Heart right ventricle (tissue), 16 donors: ENCODE results near the gene PLPP7. TPM values are rescaled to one million over a fixed set of nuclear protein-coding genes. Genes with fewer than 3 reads are reported as not detected.

Experiments
- ATAC-seq, 8 donors: fragments of 200-7000 bp; cut with Tn5 transposase; one replicate each; pipeline ENCODE4 v1.9.1; 2020; ENCODE audit warnings: mild to moderate bottlenecking in 8 of 8, moderate library complexity in 8 of 8, moderate number of reproducible peaks in 1 of 8
- DNase-seq, 2 donors: peaks; one replicate each; pipeline ENCODE4 v3.0.0-alpha.2; 2020
- H3K27ac ChIP-seq, 10 donors: fragments of 200-600 bp; sonication (generic) in 2 of 10; one replicate each; pipeline versions ENCODE4 v1.5.0 to v1.8.0; 2020 to 2022; ENCODE audit warnings: mild to moderate bottlenecking in 3 of 10
- H3K27me3 ChIP-seq, 7 donors: fragments of 200-600 bp; one replicate each; pipeline ENCODE4 v1.8.0; 2021 to 2022; ENCODE audit warnings: mild to moderate bottlenecking in 2 of 7
- H3K36me3 ChIP-seq, 9 donors: fragments of 200-600 bp; sonication (generic) in 1 of 9; one replicate each; pipeline versions ENCODE4 v1.5.0 to v1.8.0; 2020 to 2022; ENCODE audit warnings: mild to moderate bottlenecking in 2 of 9
- H3K4me1 ChIP-seq, 9 donors: fragments of 200-600 bp; sonication (generic) in 1 of 9; one replicate each; pipeline versions ENCODE4 v1.5.0 to v1.8.0; 2020 to 2022; ENCODE audit warnings: mild to moderate bottlenecking in 4 of 9
- H3K4me3 ChIP-seq, 10 donors: fragments of 200-600 bp; sonication (generic) in 2 of 10; one replicate each; pipeline versions ENCODE4 v1.5.0 to v1.8.0; 2020 to 2022; ENCODE audit warnings: mild to moderate bottlenecking in 7 of 10, moderate library complexity in 2 of 10
- H3K9me3 ChIP-seq, 11 donors: fragments of 200-600 bp in 10 of 11; sonication (generic) in 2 of 11; one replicate each; pipeline versions ENCODE4 v1.5.0 to v1.8.0; 2013 to 2022; ENCODE audit warnings: mild to moderate bottlenecking in 2 of 11, control low read depth in 1 of 11, moderate library complexity in 1 of 11
- WGBS, 2 donors: extraction: QIAGEN DNeasy Blood & Tissue Kit; methylation state at CpG; one replicate each; pipeline ENCODE4 v1.1.7; 2013; ENCODE audit warnings: inconsistent platforms in 1 of 2; 5-methylcytosine and 5-hydroxymethylcytosine counted together
- intact Hi-C, 10 donors: fragments of 100-400 bp; cut with DNase I; formaldehyde crosslinking; loops; one replicate each; pipeline versions ENCODE4 v1.11.1 to v1.14.2; 2022
- polyA plus RNA-seq, 2 donors: library from polyadenylated mRNA; stranded (reverse); fragments of 200-250 nt; gene quantifications; one replicate each; pipeline ENCODE4 v1.2.3, GENCODE V29; 2013
- total RNA-seq, 10 donors: library from RNA; stranded (reverse); fragmentation: NEBNext Ultra II Directional in 3 of 10; extraction: Animal tissue kit (Norgen Biotek cat#: 25700) in 3 of 10; gene quantifications; one replicate each; pipeline versions ENCODE4 v1.2.1 to v1.2.4, GENCODE V29; 2021 to 2023
- TF ChIP-seq, protein P1 (sequence below), 9 donors: fragments of 200-600 bp; sonication (generic) in 2 of 9; IDR thresholded peaks; one replicate each; pipeline versions ENCODE4 v1.5.0 to v1.8.0; 2021 to 2022; ENCODE audit warnings: antibody characterized with exemption in 9 of 9, mild to moderate bottlenecking in 5 of 9, moderate library complexity in 1 of 9
- donor health status: Arrhythmogenic right ventricular cardiomyopathy.
- donor health status: ischemic (EF 13 %, LVEDD 7.1; RV severe dilation, severe dysfunction).
- donor health status: healthy with polysubstance abuse.
- donor health status: DM: no; HTN: yes; CAD: no.
- donor health status: DM: no; HTN: no; CAD: no.
- donor health status: ischemic (EF 25% LVEDD 6.9; RV normal size, moderate dysfunction).
- donor health status: ischemic (EF 25% LVEDD 5.7; RV mildly dilated, moderate dysfunction).
- donor health status: healthy.
- donor health status: DM: yes; HTN: yes; CAD: no.
- donor health status: Ischemic cardiomyopathy.
- donor health status: ischemic (EF 35%, LVEDD 5.7; RV mildly dilated, moderate dysfunction).
- donor health status: nonischemic (EF 11% LVEDD 7.7; RV severe dilation, severe dysfunction).
- donor health status: DM: yes; HTN: yes; CAD: no.
- donor health status: PGD.
- donor health status: ischemic (EF 29% LVEDD 5.4; RV normal size, mild dysfunction).
- donor health status: nonischemic (EF 23%, LVEDD 6.1; RV moderate dilation, normal function).

The PLPP7 gene
- total and polyA plus RNA-seq, 12 donors: 42.6 to 140 (median 102) TPM

DNA sequence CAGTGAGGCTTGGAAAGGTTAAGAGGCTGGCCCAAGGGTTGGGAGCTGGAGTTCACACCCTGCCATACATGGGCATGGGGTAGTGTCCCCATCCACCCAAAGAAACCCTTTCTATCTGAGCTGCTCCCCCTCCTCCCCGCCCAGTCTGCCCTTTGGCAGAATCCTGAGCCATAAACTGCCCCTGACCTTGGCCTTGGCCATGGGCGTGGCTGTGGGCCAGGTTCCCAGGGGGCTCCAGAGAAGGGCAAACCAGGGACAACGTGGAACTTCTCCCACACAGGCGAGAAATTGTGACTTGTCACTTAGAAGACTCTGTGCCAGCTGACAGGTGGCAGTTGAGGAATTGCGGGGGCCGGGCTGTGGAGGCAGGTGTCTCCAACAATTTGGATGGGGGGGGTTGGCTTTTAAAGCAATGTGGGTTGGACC, 18.0 kb upstream of the PLPP7 start:
- DNase-seq: no peak
- H3K27me3 ChIP-seq: no peaks in the 10 kb centered on the region
- H3K36me3 ChIP-seq: no peaks in the 10 kb centered on the region
- peaks cover 37 to 91% (median 75%) of the 10 kb centered on the region in 9 donors for H3K4me1 ChIP-seq
- peak overlapping the region; percentile 65 to 99 (median 96) for H3K27ac ChIP-seq
- intact Hi-C loops: loop anchor here in 4 of 10 donors (5.0 to 10.0 kb wide), 3 partner anchors 63 to 94 kb away; no protein-coding TSS in a partner anchor
- H3K9me3 ChIP-seq: no peaks in the 10 kb centered on the region
- no peak for ATAC-seq
- 51 to 58% methylated on average over 6 of the region's 6 CpGs for WGBS, 2 donors
- peak overlapping the region in 4 of 10 donors; percentile 5 to 86 (median 51) for H3K4me3 ChIP-seq
- TF ChIP-seq, protein P1, sequence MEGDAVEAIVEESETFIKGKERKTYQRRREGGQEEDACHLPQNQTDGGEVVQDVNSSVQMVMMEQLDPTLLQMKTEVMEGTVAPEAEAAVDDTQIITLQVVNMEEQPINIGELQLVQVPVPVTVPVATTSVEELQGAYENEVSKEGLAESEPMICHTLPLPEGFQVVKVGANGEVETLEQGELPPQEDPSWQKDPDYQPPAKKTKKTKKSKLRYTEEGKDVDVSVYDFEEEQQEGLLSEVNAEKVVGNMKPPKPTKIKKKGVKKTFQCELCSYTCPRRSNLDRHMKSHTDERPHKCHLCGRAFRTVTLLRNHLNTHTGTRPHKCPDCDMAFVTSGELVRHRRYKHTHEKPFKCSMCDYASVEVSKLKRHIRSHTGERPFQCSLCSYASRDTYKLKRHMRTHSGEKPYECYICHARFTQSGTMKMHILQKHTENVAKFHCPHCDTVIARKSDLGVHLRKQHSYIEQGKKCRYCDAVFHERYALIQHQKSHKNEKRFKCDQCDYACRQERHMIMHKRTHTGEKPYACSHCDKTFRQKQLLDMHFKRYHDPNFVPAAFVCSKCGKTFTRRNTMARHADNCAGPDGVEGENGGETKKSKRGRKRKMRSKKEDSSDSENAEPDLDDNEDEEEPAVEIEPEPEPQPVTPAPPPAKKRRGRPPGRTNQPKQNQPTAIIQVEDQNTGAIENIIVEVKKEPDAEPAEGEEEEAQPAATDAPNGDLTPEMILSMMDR (IDR thresholded peaks at IDR 0.05): no peak

DNA sequence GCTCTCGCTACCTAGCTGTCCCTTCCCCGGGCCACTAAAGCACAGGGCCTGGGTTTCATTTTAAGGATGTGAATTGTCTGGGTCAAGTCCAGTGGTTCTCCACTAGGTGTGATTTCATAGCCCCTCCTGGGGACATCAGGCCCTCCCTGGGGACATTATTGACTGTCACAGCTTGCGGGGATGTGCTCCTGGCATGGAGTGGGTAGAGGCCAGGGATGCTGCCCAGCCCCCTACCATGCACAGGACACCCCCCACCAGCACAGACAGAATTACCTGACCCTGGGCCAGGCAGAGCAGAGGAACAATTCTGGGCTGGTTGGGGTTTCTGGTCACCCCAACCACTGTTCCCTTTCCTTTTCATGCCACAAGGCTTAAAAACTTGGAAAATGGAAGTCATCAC, 17.3 kb upstream of the PLPP7 start:
- Histone ChIP-seq H3K27ac (peak overlapping the region; percentile 29 to 99 (median 98)), H3K9me3 (no peaks in the 10 kb centered on the region), H3K27me3 (no peaks in the 10 kb centered on the region), H3K4me3 (peak overlapping the region in 9 of 10 donors; percentile 59 to 92 (median 85)), H3K36me3 (no peaks in the 10 kb centered on the region), H3K4me1 (peaks cover 33 to 85% (median 68%) of the 10 kb centered on the region in 9 donors)
- DNase-seq (no peak), ATAC-seq (no peak)
- intact Hi-C loops: loop anchor here in 4 of 10 donors (5.0 to 10.0 kb wide), 3 partner anchors 63 to 95 kb away; no protein-coding TSS in a partner anchor
- WGBS, 2 donors: 51 to 63% methylated on average over 3 of the region's 3 CpGs
- TF ChIP-seq, protein P1 (IDR thresholded peaks at IDR 0.05): no peak

DNA sequence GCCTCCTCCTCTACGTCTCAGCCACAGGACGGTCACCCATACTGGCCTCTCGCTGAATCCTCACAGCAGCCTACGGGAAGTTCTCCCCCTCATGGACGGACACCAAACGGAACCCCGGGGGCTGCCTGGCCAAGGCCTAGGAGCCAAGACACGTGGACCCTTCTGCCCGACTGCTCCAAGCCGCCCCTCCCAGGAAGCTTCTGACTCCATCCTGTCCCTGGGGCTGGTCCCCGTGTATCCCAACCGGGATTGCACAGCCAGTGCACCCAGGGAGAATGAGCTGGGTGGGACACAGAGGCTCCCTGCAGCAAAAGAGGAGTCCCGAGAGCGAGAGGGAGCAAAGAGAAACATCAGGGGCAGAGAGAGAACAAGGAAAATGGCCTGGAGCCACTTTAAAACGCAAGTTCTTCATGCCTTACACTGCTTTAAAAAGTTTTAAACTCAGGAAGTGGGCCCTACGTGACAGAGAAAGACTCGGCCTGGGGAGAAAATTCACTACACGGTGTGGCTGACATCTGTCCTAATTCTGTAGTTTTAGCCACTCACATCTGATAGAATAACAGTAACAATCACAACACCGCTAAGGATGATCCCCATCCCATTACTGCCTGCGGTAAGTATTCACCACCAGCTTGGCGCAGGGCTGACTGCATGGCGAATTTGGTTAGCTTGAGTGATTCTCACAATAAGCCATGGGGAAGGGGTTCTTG, 16.2 kb upstream of the PLPP7 start:
- H3K27me3 ChIP-seq: no peaks in the 10 kb centered on the region
- 23% methylated on average over 22 of the region's 22 CpGs for WGBS, 2 donors
- DNase-seq (peak; percentile 73 to 85), ATAC-seq (peak; percentile 7 to 49 (median 21))
- peak overlapping the region; percentile 59 to 92 (median 84) for H3K4me3 ChIP-seq
- intact Hi-C loops: loop anchor here in 4 of 10 donors (5.0 to 10.0 kb wide), 3 partner anchors 62 to 96 kb away; no protein-coding TSS in a partner anchor
- H3K4me1 ChIP-seq: peaks cover 36 to 76% (median 63%) of the 10 kb centered on the region in 9 donors
- TF ChIP-seq, protein P1 (IDR thresholded peaks at IDR 0.05): peak in 6 of 9 donors; percentile 13 to 42 (median 31)
- peak overlapping the region; percentile 89 to 99 (median 98) for H3K27ac ChIP-seq
- no peaks in the 10 kb centered on the region for H3K36me3 ChIP-seq
- no peaks in the 10 kb centered on the region for H3K9me3 ChIP-seq

DNA sequence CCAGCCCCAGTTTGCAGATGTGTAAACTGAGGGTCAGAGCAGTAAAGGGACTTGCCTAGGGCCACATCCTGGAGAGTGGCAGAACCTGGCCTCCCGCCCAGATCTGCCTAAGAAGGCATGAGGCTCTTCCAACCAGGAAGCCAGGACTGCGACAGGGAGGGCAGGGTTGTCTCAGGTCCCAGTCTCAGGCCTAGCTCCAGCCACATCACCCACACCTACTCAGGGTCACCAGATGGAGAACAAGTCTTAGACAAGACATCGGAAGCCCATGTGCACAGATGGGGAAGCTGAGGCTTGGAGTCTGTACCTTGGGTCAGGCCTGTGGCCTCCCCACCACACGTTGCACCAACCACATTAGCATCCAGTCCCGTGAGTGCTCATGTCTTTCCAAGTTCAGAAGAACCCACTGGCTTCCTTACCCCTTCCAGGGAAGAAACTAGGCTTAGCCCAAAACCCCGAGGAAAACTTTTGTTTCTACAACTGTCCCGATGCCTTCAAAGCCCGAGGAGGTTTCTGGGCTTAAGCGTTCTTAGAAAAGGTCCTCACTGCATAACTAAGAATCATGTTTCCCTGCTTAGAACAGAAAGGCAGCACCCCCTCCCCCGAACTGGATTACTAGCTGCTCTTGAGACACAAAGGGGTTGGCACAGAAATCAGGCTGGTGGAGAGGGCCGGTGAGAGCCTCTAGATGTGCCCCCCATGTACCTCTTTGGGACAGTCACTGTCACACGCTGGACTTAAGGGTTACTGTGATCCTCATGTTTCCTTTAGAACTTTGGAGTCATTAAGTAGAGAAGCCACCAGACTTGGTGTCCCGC, 15.5 kb upstream of the PLPP7 start:
- H3K4me3 ChIP-seq: peak overlapping the region; percentile 59 to 92 (median 84)
- TF ChIP-seq, protein P1 (IDR thresholded peaks at IDR 0.05): no peak
- WGBS, 2 donors: 22 to 32% methylated on average over 13 of the region's 13 CpGs
- intact Hi-C loops: loop anchor here in 6 of 10 donors (2.0 to 10.0 kb wide), 4 partner anchors 61 to 97 kb away; no protein-coding TSS in a partner anchor
- no peak for DNase-seq
- H3K27me3 ChIP-seq: no peaks in the 10 kb centered on the region
- H3K27ac ChIP-seq: peak overlapping the region; percentile 89 to 99 (median 98)
- ATAC-seq: peak in 6 of 8 donors; percentile 0 to 20 (median 12)
- H3K4me1 ChIP-seq: peaks cover 38 to 76% (median 63%) of the 10 kb centered on the region in 9 donors
- H3K36me3 ChIP-seq: no peaks in the 10 kb centered on the region
- H3K9me3 ChIP-seq: no peaks in the 10 kb centered on the region
